ENCODE measurements around the gene CHPF. TPM values are rescaled to one million over a fixed set of nuclear protein-coding genes. Genes with fewer than 3 reads are reported as not detected.
A peak's percentile ranks its signal among the peaks of the same experiment; 100 is the strongest.

Gene CHPF
- total and polyA plus RNA-seq, 9 donors: 46.1 to 74.6 (median 61.9) TPM

GRCh38 chr2:219560037-219560892 lies 16.7 kb upstream of the CHPF start:
- DNase-seq: no peak
- 38% methylated on average over 4 of the region's 8 CpGs for WGBS (ENCODE audit: insufficient coverage)
- no peak overlapping the region for H3K4me3 ChIP-seq (ENCODE audit: low read length)
- H3K4me1 ChIP-seq (ENCODE audit: control insufficient read depth, insufficient read depth, low read length): peaks cover 21% of the 10 kb centered on the region
- H3K36me3 ChIP-seq (ENCODE audit: control insufficient read depth, insufficient read depth, low read length): peaks cover 78% of the 10 kb centered on the region
- H3K27ac ChIP-seq (ENCODE audit: low read length): no peak overlapping the region
- peaks cover 2% of the 10 kb centered on the region for H3K27me3 ChIP-seq (ENCODE audit: control insufficient read depth, insufficient read depth, low read length)
- no peaks in the 10 kb centered on the region for H3K9me3 ChIP-seq (replicated peaks; ENCODE audit: control insufficient read depth, low read depth, low read length)

GRCh38 chr2:219559156-219559915 lies 15.7 kb upstream of the CHPF start:
- WGBS (ENCODE audit: insufficient coverage): 92% methylated on average over 8 of the region's 20 CpGs
- Histone ChIP-seq H3K9me3 (replicated peaks; ENCODE audit: control insufficient read depth, low read depth, low read length) (no peaks in the 10 kb centered on the region), H3K4me3 (ENCODE audit: low read length) (no peak overlapping the region), H3K36me3 (ENCODE audit: control insufficient read depth, insufficient read depth, low read length) (peaks cover 74% of the 10 kb centered on the region), H3K27me3 (ENCODE audit: control insufficient read depth, insufficient read depth, low read length) (peaks cover 2% of the 10 kb centered on the region), H3K4me1 (ENCODE audit: control insufficient read depth, insufficient read depth, low read length) (peaks cover 21% of the 10 kb centered on the region), H3K27ac (ENCODE audit: low read length) (no peak overlapping the region)
- no peak for DNase-seq

- Histone ChIP-seq H3K4me1 (ENCODE audit: control insufficient read depth, insufficient read depth, low read length) (peaks cover 21% of the 10 kb centered on the region), H3K27ac (ENCODE audit: low read length) (no peak overlapping the region), H3K4me3 (ENCODE audit: low read length) (no peak overlapping the region), H3K36me3 (ENCODE audit: control insufficient read depth, insufficient read depth, low read length) (peaks cover 61% of the 10 kb centered on the region), H3K27me3 (ENCODE audit: control insufficient read depth, insufficient read depth, low read length) (peaks cover 7% of the 10 kb centered on the region), H3K9me3 (replicated peaks; ENCODE audit: control insufficient read depth, low read depth, low read length) (no peaks in the 10 kb centered on the region)
- 97% methylated on average over 18 of the region's 25 CpGs for WGBS (ENCODE audit: insufficient coverage)
- DNase-seq: no peak
These were observed 14.5 kb upstream of the CHPF start for GRCh38 chr2:219557791-219558785.

- Histone ChIP-seq H3K4me3 (ENCODE audit: low read length) (no peak overlapping the region), H3K36me3 (ENCODE audit: control insufficient read depth, insufficient read depth, low read length) (peaks cover 53% of the 10 kb centered on the region), H3K4me1 (ENCODE audit: control insufficient read depth, insufficient read depth, low read length) (peaks cover 21% of the 10 kb centered on the region), H3K9me3 (replicated peaks; ENCODE audit: control insufficient read depth, low read depth, low read length) (no peaks in the 10 kb centered on the region), H3K27me3 (ENCODE audit: control insufficient read depth, insufficient read depth, low read length) (peaks cover 14% of the 10 kb centered on the region), H3K27ac (ENCODE audit: low read length) (no peak overlapping the region)
- DNase-seq: no peak
- WGBS (ENCODE audit: insufficient coverage): 87% methylated on average over 21 of the region's 21 CpGs
These were observed 13.7 kb upstream of the CHPF start for GRCh38 chr2:219557320-219557719.

- WGBS (ENCODE audit: insufficient coverage): 91% methylated on average over 19 of the region's 19 CpGs
- H3K27me3 ChIP-seq (ENCODE audit: control insufficient read depth, insufficient read depth, low read length): peaks cover 23% of the 10 kb centered on the region
- H3K4me3 ChIP-seq (ENCODE audit: low read length): no peak overlapping the region
- DNase-seq: no peak
- H3K4me1 ChIP-seq (ENCODE audit: control insufficient read depth, insufficient read depth, low read length): peaks cover 21% of the 10 kb centered on the region
- no peaks in the 10 kb centered on the region for H3K9me3 ChIP-seq (replicated peaks; ENCODE audit: control insufficient read depth, low read depth, low read length)
- H3K36me3 ChIP-seq (ENCODE audit: control insufficient read depth, insufficient read depth, low read length): peaks cover 46% of the 10 kb centered on the region
- no peak overlapping the region for H3K27ac ChIP-seq (ENCODE audit: low read length)
These were observed 12.8 kb upstream of the CHPF start for GRCh38 chr2:219556413-219556812.

- peaks cover 24% of the 10 kb centered on the region for H3K4me1 ChIP-seq (ENCODE audit: control insufficient read depth, insufficient read depth, low read length)
- H3K27me3 ChIP-seq (ENCODE audit: control insufficient read depth, insufficient read depth, low read length): peaks cover 26% of the 10 kb centered on the region
- no peaks in the 10 kb centered on the region for H3K9me3 ChIP-seq (replicated peaks; ENCODE audit: control insufficient read depth, low read depth, low read length)
- no peak for DNase-seq
- peaks cover 44% of the 10 kb centered on the region for H3K36me3 ChIP-seq (ENCODE audit: control insufficient read depth, insufficient read depth, low read length)
- no peak overlapping the region for H3K27ac ChIP-seq (ENCODE audit: low read length)
- WGBS (ENCODE audit: insufficient coverage): 95% methylated on average over 20 of the region's 20 CpGs
- H3K4me3 ChIP-seq (ENCODE audit: low read length): no peak overlapping the region
These were observed 12.3 kb upstream of the CHPF start for GRCh38 chr2:219555956-219556355.

- no peaks in the 10 kb centered on the region for H3K9me3 ChIP-seq (replicated peaks; ENCODE audit: control insufficient read depth, low read depth, low read length)
- H3K27me3 ChIP-seq (ENCODE audit: control insufficient read depth, insufficient read depth, low read length): peaks cover 31% of the 10 kb centered on the region
- peaks cover 26% of the 10 kb centered on the region for H3K4me1 ChIP-seq (ENCODE audit: control insufficient read depth, insufficient read depth, low read length)
- no peak for DNase-seq
- H3K4me3 ChIP-seq (ENCODE audit: low read length): no peak overlapping the region
- no peak overlapping the region for H3K27ac ChIP-seq (ENCODE audit: low read length)
- peaks cover 49% of the 10 kb centered on the region for H3K36me3 ChIP-seq (ENCODE audit: control insufficient read depth, insufficient read depth, low read length)
- WGBS (ENCODE audit: insufficient coverage): 89% methylated on average over 10 of the region's 15 CpGs
These were observed 10.7 kb upstream of the CHPF start for GRCh38 chr2:219554350-219554749.

GRCh38 chr2:219553463-219553963 lies 9.9 kb upstream of the CHPF start:
- Histone ChIP-seq H3K27ac (ENCODE audit: low read length) (no peak overlapping the region), H3K36me3 (ENCODE audit: control insufficient read depth, insufficient read depth, low read length) (peaks cover 47% of the 10 kb centered on the region), H3K9me3 (replicated peaks; ENCODE audit: control insufficient read depth, low read depth, low read length) (no peaks in the 10 kb centered on the region), H3K27me3 (ENCODE audit: control insufficient read depth, insufficient read depth, low read length) (peaks cover 34% of the 10 kb centered on the region), H3K4me3 (ENCODE audit: low read length) (no peak overlapping the region), H3K4me1 (ENCODE audit: control insufficient read depth, insufficient read depth, low read length) (peaks cover 26% of the 10 kb centered on the region)
- 83% methylated on average over 12 of the region's 12 CpGs for WGBS (ENCODE audit: insufficient coverage)
- DNase-seq: no peak

GRCh38 chr2:219553168-219553417 lies 9.5 kb upstream of the CHPF start:
- Histone ChIP-seq H3K27me3 (ENCODE audit: control insufficient read depth, insufficient read depth, low read length) (peaks cover 34% of the 10 kb centered on the region), H3K27ac (ENCODE audit: low read length) (no peak overlapping the region), H3K4me3 (ENCODE audit: low read length) (peak overlapping the region; percentile 48), H3K4me1 (ENCODE audit: control insufficient read depth, insufficient read depth, low read length) (peaks cover 26% of the 10 kb centered on the region), H3K36me3 (ENCODE audit: control insufficient read depth, insufficient read depth, low read length) (peaks cover 43% of the 10 kb centered on the region), H3K9me3 (replicated peaks; ENCODE audit: control insufficient read depth, low read depth, low read length) (no peaks in the 10 kb centered on the region)
- no peak for DNase-seq
- WGBS (ENCODE audit: insufficient coverage): 15% methylated on average over 6 of the region's 7 CpGs

All from muscle of leg (tissue), 11 donors.